PFSK-1 (cell line): ENCODE results near the gene NOL6.

Experiments
- POLR2AphosphoS5 ChIP-seq: IDR thresholded peaks from 2 replicates; pipeline ENCODE4 v1.6.1; 2012; ENCODE audit warnings: low read depth, mild to moderate bottlenecking, control low read depth, low read length, moderate library complexity
- REST ChIP-seq, 2 experiments: IDR thresholded peaks; 2 replicates each; pipeline versions ENCODE4 v1.6.1 to v1.8.0; 2011 to 2012; ENCODE audit warnings: low read depth in 2 of 2, low read length in 2 of 2, control low read depth in 1 of 2, inconsistent platforms in 1 of 2, mild to moderate bottlenecking in 1 of 2, moderate library complexity in 1 of 2; ENCODE audit not compliant: insufficient read depth in 1 of 2
- TAF1 ChIP-seq: IDR thresholded peaks from 2 replicates; pipeline ENCODE4 v1.6.1; 2012; ENCODE audit warnings: low read length, control low read depth, borderline replicate concordance; ENCODE audit not compliant: insufficient read depth

DNA sequence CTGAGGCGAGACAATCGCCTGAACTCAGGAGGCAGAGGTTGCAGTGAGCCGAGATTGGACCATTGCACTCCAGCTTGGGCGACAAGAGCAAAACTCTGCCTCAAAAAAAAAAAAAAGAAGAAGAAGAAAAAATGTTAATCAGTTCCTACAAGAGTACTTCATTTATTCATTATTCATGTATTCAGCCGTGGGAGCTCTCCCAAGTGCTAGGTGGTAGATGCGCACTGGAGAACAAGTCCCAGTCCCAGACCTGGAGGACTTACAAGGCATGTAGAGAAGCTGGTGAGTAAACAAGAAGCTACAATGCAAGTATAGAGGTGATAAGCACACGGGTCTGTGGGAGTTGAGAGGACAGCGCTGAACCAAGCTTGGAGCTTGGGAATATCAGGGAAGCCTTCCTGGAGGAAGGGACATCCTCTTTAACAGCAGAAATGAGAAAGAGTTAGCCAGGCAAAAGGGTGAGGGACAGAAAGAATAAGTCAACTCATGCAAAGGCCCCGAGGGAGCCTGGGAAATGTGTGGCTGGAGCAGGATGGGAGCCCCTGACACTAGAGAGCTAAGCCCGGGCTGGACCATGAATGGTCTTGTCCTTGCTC is 53.9 kb downstream of the NOL6 start:
- TF ChIP-seq REST (IDR thresholded peaks at IDR 0.05; ENCODE audit: insufficient read depth in 1 of 2, low read depth in 2 of 2, low read length in 2 of 2): no peak
- TF ChIP-seq TAF1: no peak
- no peak for TF ChIP-seq POLR2AphosphoS5
